GM12865 (cell line): ENCODE data around the gene OS9.

ENCODE experiments used
- DNase-seq: peaks from one replicate; pipeline ENCODE4 v3.0.0; 2010; ENCODE audit warnings: low read depth
- H3K4me3 ChIP-seq: 2 replicates; pipeline ENCODE4 v1.5.1; 2011; ENCODE audit warnings: mild to moderate bottlenecking, low read depth, low read length, control low read depth
- TF ChIP-seq, protein P1 (sequence below): IDR thresholded peaks from 2 replicates; pipeline ENCODE4 v1.5.1; 2011; ENCODE audit warnings: low read length, control low read depth, low read depth, inconsistent platforms; ENCODE audit not compliant: insufficient read depth; ENCODE audit errors: missing control alignments

Gene OS9

GRCh38 chr12:57752668-57753000 lies 58.7 kb downstream of the OS9 start:
- peak overlapping the region; percentile 15 for H3K4me3 ChIP-seq
- no peak for DNase-seq
- TF ChIP-seq, protein P1, sequence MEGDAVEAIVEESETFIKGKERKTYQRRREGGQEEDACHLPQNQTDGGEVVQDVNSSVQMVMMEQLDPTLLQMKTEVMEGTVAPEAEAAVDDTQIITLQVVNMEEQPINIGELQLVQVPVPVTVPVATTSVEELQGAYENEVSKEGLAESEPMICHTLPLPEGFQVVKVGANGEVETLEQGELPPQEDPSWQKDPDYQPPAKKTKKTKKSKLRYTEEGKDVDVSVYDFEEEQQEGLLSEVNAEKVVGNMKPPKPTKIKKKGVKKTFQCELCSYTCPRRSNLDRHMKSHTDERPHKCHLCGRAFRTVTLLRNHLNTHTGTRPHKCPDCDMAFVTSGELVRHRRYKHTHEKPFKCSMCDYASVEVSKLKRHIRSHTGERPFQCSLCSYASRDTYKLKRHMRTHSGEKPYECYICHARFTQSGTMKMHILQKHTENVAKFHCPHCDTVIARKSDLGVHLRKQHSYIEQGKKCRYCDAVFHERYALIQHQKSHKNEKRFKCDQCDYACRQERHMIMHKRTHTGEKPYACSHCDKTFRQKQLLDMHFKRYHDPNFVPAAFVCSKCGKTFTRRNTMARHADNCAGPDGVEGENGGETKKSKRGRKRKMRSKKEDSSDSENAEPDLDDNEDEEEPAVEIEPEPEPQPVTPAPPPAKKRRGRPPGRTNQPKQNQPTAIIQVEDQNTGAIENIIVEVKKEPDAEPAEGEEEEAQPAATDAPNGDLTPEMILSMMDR: no peak

GRCh38 chr12:57753756-57754337 lies 59.9 kb downstream of the OS9 start:
- no peak overlapping the region for H3K4me3 ChIP-seq
- DNase-seq: no peak
- TF ChIP-seq, protein P1: no peak

- H3K4me3 ChIP-seq: peak within 1 kb of the TSS; percentile 70
- peak; percentile 86 for DNase-seq
- TF ChIP-seq, protein P1: no peak
These were observed 60.7 kb downstream of the OS9 start, which contains the start of gene MARCHF9 for GRCh38 chr12:57754411-57755193. TSS of gene MARCHF9 (plus strand) at chr12:57755103. CDS start at chr12:57755529, 426 bp downstream.

- H3K4me3 ChIP-seq: peak overlapping the region; percentile 70
- no peak for DNase-seq
- TF ChIP-seq, protein P1: no peak
These were observed 61.2 kb downstream of the OS9 start for GRCh38 chr12:57755194-57755453.

DNA sequence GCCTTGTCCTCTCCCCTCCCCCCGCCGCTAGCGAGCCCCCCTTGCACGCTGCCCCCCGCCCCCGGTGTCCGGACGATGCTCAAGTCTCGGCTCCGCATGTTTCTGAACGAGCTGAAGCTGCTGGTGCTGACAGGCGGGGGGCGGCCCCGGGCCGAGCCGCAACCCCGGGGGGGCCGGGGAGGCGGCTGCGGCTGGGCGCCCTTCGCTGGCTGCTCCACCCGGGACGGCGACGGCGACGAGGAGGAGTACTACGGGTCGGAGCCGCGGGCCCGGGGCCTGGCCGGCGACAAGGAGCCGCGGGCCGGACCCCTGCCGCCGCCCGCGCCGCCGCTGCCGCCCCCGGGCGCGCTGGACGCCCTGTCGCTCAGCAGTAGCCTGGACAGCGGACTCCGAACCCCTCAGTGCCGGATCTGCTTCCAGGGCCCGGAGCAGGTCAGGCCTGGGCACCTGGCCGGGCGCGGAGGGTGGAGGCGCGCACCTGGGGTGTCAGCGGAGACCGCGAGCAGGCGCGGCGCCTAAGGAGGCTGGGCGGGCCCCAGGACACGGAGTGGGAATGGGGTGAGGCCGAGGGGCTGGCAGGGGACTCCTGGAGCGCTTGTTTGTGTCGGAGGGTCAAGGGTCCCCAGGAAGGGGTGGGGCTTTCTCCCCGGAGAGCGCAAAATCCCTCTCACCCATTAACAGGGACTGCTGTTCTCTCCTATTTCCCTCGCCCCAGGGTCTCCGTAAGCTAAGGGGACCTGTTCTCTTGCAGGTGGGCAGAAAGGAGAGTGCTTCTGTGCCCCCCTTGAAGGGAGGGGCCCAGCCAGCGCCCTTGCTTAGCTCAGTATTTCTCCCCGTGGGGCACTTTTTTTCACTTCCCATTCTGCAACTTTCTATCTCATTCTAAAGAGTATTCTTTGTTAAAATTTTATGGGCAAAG lies 61.8 kb downstream of the OS9 start:
- DNase-seq: no peak
- TF ChIP-seq, protein P1: no peak
- peak overlapping the region; percentile 70 for H3K4me3 ChIP-seq

DNA sequence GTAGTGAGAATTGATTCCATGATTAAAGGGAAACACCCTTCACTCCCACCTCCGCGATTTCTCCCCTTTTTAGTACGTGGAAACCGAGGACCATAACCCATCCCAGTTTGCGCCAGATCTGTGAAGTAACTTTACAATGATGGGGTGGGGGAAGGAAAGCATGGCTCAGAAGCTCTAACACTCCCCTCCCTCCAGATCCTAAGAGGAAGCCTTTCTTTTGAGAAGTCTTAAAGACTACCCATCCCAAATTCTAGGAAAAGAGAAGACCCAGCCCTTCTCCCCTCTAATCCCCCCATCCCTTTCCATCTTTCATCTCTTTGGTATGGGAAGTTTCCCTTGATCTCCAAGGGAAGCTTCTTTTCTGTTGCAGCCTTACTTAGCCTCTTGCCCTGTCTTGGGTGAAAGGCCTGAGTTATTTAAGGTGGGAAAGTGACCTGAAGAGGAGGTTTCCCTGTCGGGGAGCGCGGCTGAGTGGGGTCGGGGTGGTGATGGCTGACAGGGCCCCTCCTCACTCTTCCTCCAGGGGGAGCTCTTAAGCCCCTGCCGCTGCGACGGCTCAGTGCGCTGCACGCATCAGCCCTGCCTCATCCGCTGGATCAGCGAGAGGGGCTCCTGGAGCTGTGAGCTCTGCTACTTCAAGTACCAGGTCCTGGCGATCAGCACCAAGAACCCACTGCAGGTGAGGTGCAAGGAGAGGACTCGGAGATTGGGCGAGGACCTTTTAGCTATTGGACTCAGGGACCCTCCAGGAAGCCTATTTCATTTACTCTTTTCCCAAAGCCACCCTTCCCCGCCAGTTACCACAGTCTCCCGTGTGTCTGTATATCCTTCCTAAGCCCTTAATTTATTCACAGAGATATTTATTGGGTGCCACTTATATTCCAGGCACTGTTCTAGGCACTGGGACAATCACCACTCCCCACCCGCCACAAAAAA lies 62.7 kb downstream of the OS9 start:
- DNase-seq: peak; percentile 79
- TF ChIP-seq, protein P1: peak; percentile 89
- peak overlapping the region; percentile 70 for H3K4me3 ChIP-seq
